Stomach (tissue), 9 donors: Measurements from ENCODE around the gene ZNF81. TPM values are rescaled to one million over a fixed set of nuclear protein-coding genes. Genes with fewer than 3 reads are reported as not detected.
A peak's percentile ranks its signal among the peaks of the same experiment; 100 is the strongest.

Experiments
- DNase-seq, 2 donors: peaks; one replicate each; pipeline versions ENCODE4 v3.0.0 to v3.0.0-alpha.2; 2013 to 2019
- H3K27ac ChIP-seq, 5 donors: fragments of 200-600 bp in 4 of 5; sonication (generic) in 4 of 5; one replicate each; pipeline ENCODE4 v1.5.1; 2013 to 2019; ENCODE audit warnings: mild to moderate bottlenecking in 1 of 5, moderate library complexity in 1 of 5
- H3K27me3 ChIP-seq, 3 donors: fragments of 200-600 bp; sonication (generic); one replicate each; pipeline ENCODE4 v1.5.1; 2017 to 2019; ENCODE audit warnings: mixed run types in 1 of 3
- H3K36me3 ChIP-seq, 4 donors: fragments of 200-600 bp; sonication (generic); 1 replicate in 3 of 4; 2 replicates in 1 of 4; pipeline ENCODE4 v1.5.1; 2016 to 2019
- H3K4me1 ChIP-seq, 4 donors: fragments of 200-600 bp; sonication (generic); one replicate each; pipeline ENCODE4 v1.5.1; 2016 to 2019
- H3K4me3 ChIP-seq, 4 donors: fragments of 200-600 bp; sonication (generic) in 3 of 4; one replicate each; pipeline ENCODE4 v1.5.1; 2016 to 2019; ENCODE audit warnings: mild to moderate bottlenecking in 1 of 4
- H3K9me3 ChIP-seq, 4 donors: fragments of 200-600 bp; sonication (generic); one replicate each; pipeline ENCODE4 v1.5.1; 2016 to 2019
- CTCF ChIP-seq, 7 experiments: fragments of 450-650 bp in 4 of 7; fragments of 200-600 bp in 3 of 7; sonication (generic) in 3 of 7; IDR thresholded peaks; one replicate each; pipeline ENCODE4 v1.5.1; 2016 to 2019; ENCODE audit warnings: antibody characterized with exemption in 7 of 7, control low read depth in 2 of 7, mild to moderate bottlenecking in 1 of 7
- EP300 ChIP-seq: sonication (generic); formaldehyde crosslinking; IDR thresholded peaks from one replicate; pipeline ENCODE4 v1.6.1; 2017; ENCODE audit warnings: antibody characterized with exemption
- POLR2A ChIP-seq, 4 donors: fragments of 450-650 bp; IDR thresholded peaks; one replicate each; pipeline ENCODE4 v1.6.1; 2016; ENCODE audit warnings: antibody characterized with exemption in 4 of 4, control low read depth in 2 of 4, mild to moderate bottlenecking in 1 of 4, moderate library complexity in 1 of 4
- POLR2AphosphoS5 ChIP-seq, 3 donors: sonication (generic); formaldehyde crosslinking; IDR thresholded peaks; one replicate each; pipeline ENCODE4 v1.6.1; 2016; ENCODE audit warnings: antibody characterized with exemption in 3 of 3
- WGBS, 5 donors: extraction: QIAGEN DNeasy Blood & Tissue Kit in 3 of 5; methylation state at CpG; one replicate each; pipeline versions ENCODE4 v1.1.5 to v1.1.7; 2013 to 2018; 5-methylcytosine and 5-hydroxymethylcytosine counted together
- intact Hi-C: fragments of 100-400 bp; cut with DNase I; formaldehyde crosslinking; loops from one replicate; pipeline ENCODE4 v1.15.1; 2023; ENCODE audit warnings: low total_unique reads
- polyA plus RNA-seq, 3 donors: library from polyadenylated mRNA; stranded (reverse); fragments of 200-250 nt; gene quantifications; one replicate each; pipeline ENCODE4 v1.2.3, GENCODE V29; 2013
- total RNA-seq, 5 donors: library from RNA; depleted of rRNA; stranded (reverse); fragments of >200 nt; gene quantifications; one replicate each; pipeline versions ENCODE4 v1.1.0 to v1.2.3, GENCODE V29; 2014 to 2016
- donor health status: healthy with polysubstance abuse.
- donor health status: Bipolar disorder and iron deficiency.
- donor health status: healthy.

The ZNF81 gene
- total and polyA plus RNA-seq, 8 donors = 0.46 to 10.5 (median 2.5) TPM

- DNase-seq = peak; percentile 19 to 26
- peaks cover 0 to 6% (median 0%) of the 10 kb centered on the region in 4 donors for H3K4me1 ChIP-seq
- intact Hi-C loops = no loop called here
- no peak overlapping the region for H3K27ac ChIP-seq
- TF ChIP-seq POLR2AphosphoS5 (IDR thresholded peaks at IDR 0.05) (peak in 1 of 3 donors; percentile 20), CTCF (IDR thresholded peaks at IDR 0.05) (no peak), POLR2A (IDR thresholded peaks at IDR 0.05) (no peak)
- 0 to 25% (median 5%) methylated on average over 1 of the region's 1 CpG for WGBS, 5 donors
- no peak overlapping the region for H3K4me3 ChIP-seq
- peaks cover 0 to 4% (median 0%) of the 10 kb centered on the region in 4 donors for H3K9me3 ChIP-seq
- H3K27me3 ChIP-seq = no peaks in the 10 kb centered on the region
- no peaks in the 10 kb centered on the region for H3K36me3 ChIP-seq
Measured at GRCh38 chrX:47817421-47817820, 19.3 kb upstream of the ZNF81 start.

- TF ChIP-seq POLR2AphosphoS5 (IDR thresholded peaks at IDR 0.05) = no peak
- WGBS, 5 donors = 67 to 100% (median 85%) methylated on average over 1 of the region's 1 CpG
- peaks cover 0 to 4% (median 0%) of the 10 kb centered on the region in 4 donors for H3K9me3 ChIP-seq
- no peak overlapping the region for H3K4me3 ChIP-seq
- intact Hi-C loops = no loop called here
- peaks cover 0 to 6% (median 0%) of the 10 kb centered on the region in 4 donors for H3K4me1 ChIP-seq
- H3K27me3 ChIP-seq = peaks cover 0 to 2% (median 0%) of the 10 kb centered on the region in 3 donors
- no peak overlapping the region for H3K27ac ChIP-seq
- H3K36me3 ChIP-seq = no peaks in the 10 kb centered on the region
- DNase-seq = no peak
Measured at GRCh38 chrX:47817897-47818296, 18.8 kb upstream of the ZNF81 start.

- Histone ChIP-seq H3K4me1 (no peaks in the 10 kb centered on the region), H3K36me3 (no peaks in the 10 kb centered on the region), H3K9me3 (no peaks in the 10 kb centered on the region), H3K4me3 (no peak overlapping the region), H3K27me3 (no peaks in the 10 kb centered on the region), H3K27ac (no peak overlapping the region)
- TF ChIP-seq CTCF (IDR thresholded peaks at IDR 0.05) = no peak
- no peak for TF ChIP-seq POLR2A (IDR thresholded peaks at IDR 0.05)
- TF ChIP-seq EP300 = no peak
- TF ChIP-seq POLR2AphosphoS5 (IDR thresholded peaks at IDR 0.05) = no peak
- intact Hi-C loops = no loop called here
- WGBS, 5 donors = 83 to 100% (median 84%) methylated on average over 1 of the region's 1 CpG
- DNase-seq = no peak
Measured at GRCh38 chrX:47828984-47829383, 7.7 kb upstream of the ZNF81 start.

GRCh38 chrX:47831788-47832187, 4.9 kb upstream of the ZNF81 start:
- 33 to 52% (median 43%) methylated on average over 2 of the region's 2 CpGs for WGBS, 5 donors
- Histone ChIP-seq H3K27ac (no peak overlapping the region), H3K9me3 (no peaks in the 10 kb centered on the region), H3K4me1 (peaks cover 0 to 5% (median 0%) of the 10 kb centered on the region in 4 donors), H3K27me3 (no peaks in the 10 kb centered on the region), H3K36me3 (no peaks in the 10 kb centered on the region), H3K4me3 (no peak overlapping the region)
- DNase-seq = peak; percentile 51 to 65
- intact Hi-C loops = no loop called here
- TF ChIP-seq CTCF (IDR thresholded peaks at IDR 0.05) (peak in 3 of 7 experiments; percentile 18 to 54 (median 35)), POLR2AphosphoS5 (IDR thresholded peaks at IDR 0.05) (no peak)

GRCh38 chrX:47838361-47838760, 1.7 kb downstream of the ZNF81 start:
- TF ChIP-seq EP300 (no peak), CTCF (IDR thresholded peaks at IDR 0.05) (no peak), POLR2AphosphoS5 (IDR thresholded peaks at IDR 0.05) (no peak), POLR2A (IDR thresholded peaks at IDR 0.05) (no peak)
- Histone ChIP-seq H3K9me3 (no peaks in the 10 kb centered on the region), H3K4me3 (no peak overlapping the region), H3K4me1 (peaks cover 0 to 17% (median 9%) of the 10 kb centered on the region in 4 donors), H3K36me3 (no peaks in the 10 kb centered on the region), H3K27me3 (no peaks in the 10 kb centered on the region), H3K27ac (no peak overlapping the region)
- intact Hi-C loops = no loop called here
- no peak for DNase-seq
- 60 to 94% (median 75%) methylated on average over 1 of the region's 1 CpG for WGBS, 5 donors
